NB4 (cell line): Measurements from ENCODE around the gene DENND4C.

Source experiments
- DNase-seq: peaks from one replicate; pipeline ENCODE4 v3.0.0; 2010; ENCODE audit warnings: low read depth
- H3K4me3 ChIP-seq: one replicate; pipeline ENCODE4 v1.5.1; 2011; ENCODE audit warnings: mild to moderate bottlenecking, low read depth, low read length, moderate library complexity
- CTCF ChIP-seq: IDR thresholded peaks from one replicate; pipeline ENCODE4 v1.5.1; 2012; ENCODE audit warnings: low read depth, low read length
- MAX ChIP-seq: IDR thresholded peaks from 2 replicates; pipeline ENCODE4 v1.6.1; 2011; ENCODE audit warnings: low read depth, low read length
- MYC ChIP-seq: IDR thresholded peaks from 2 replicates; pipeline ENCODE4 v1.6.1; 2011; ENCODE audit warnings: low read depth, low read length
- POLR2A ChIP-seq: IDR thresholded peaks from 2 replicates; pipeline ENCODE4 v1.6.1; 2011; ENCODE audit warnings: mild to moderate bottlenecking; ENCODE audit not compliant: insufficient read length; ENCODE audit errors: extremely low read depth

The DENND4C gene

GRCh38 chr9:19376931-19377330 lies 146.4 kb downstream of the DENND4C start:
- H3K4me3 ChIP-seq = peak overlapping the region; percentile 87
- no peak for TF ChIP-seq POLR2A
- TF ChIP-seq MAX = no peak
- TF ChIP-seq MYC = no peak
- no peak for TF ChIP-seq CTCF
- no peak for DNase-seq

GRCh38 chr9:19378164-19378563 lies 147.7 kb downstream of the DENND4C start:
- peak overlapping the region; percentile 87 for H3K4me3 ChIP-seq
- TF ChIP-seq CTCF = no peak
- TF ChIP-seq POLR2A = no peak
- TF ChIP-seq MYC = no peak
- TF ChIP-seq MAX = no peak
- peak; percentile 56 for DNase-seq

GRCh38 chr9:19378647-19379046 lies 148.2 kb downstream of the DENND4C start:
- peak; percentile 49 for DNase-seq
- TF ChIP-seq CTCF = no peak
- no peak for TF ChIP-seq MYC
- no peak for TF ChIP-seq MAX
- peak; percentile 8 for TF ChIP-seq POLR2A

GRCh38 chr9:19379283-19379682 lies 148.8 kb downstream of the DENND4C start:
- DNase-seq = peak; percentile 46
- TF ChIP-seq MAX = no peak
- TF ChIP-seq CTCF = no peak
- TF ChIP-seq POLR2A = no peak
- TF ChIP-seq MYC = no peak
- peak overlapping the region; percentile 87 for H3K4me3 ChIP-seq

More at GRCh38 chr9:19378647-19379046, 148.2 kb downstream of the DENND4C start:
- H3K4me3 ChIP-seq = peak overlapping the region; percentile 87

- TF ChIP-seq CTCF (no peak), MYC (no peak), MAX (no peak), POLR2A (no peak)
- DNase-seq = no peak
Measured at GRCh38 chr9:19379697-19380046, 149.2 kb downstream of the DENND4C start.

GRCh38 chr9:19380826-19381075 lies 150.3 kb downstream of the DENND4C start:
- no peak for DNase-seq
- TF ChIP-seq MYC (no peak), MAX (no peak), CTCF (no peak), POLR2A (no peak)
- peak overlapping the region; percentile 87 for H3K4me3 ChIP-seq

More at GRCh38 chr9:19379697-19380046, 149.2 kb downstream of the DENND4C start:
- peak overlapping the region; percentile 87 for H3K4me3 ChIP-seq
